ENCODE data around the gene ZBTB20.

DNA sequence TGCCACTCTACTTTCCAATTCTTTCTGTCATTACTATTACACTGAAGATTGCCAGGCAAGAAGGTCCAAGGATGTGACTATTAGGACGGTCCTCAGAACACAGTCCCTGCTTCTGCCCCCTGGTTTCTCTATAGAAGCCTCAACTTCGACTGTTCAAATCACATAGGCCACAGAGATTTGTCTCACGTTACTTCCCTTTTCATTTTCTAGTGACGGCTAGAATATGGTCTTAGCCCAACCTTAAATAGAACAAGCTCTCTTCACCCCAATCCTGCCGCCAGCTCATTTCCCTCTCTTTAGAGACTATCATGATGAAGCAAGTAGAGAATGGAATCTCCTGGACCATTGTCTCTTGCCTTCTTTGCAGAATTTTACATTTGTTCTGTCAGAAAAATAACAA is 768.3 kb downstream of the ZBTB20 start:
- TF ChIP-seq CTCF (IDR thresholded peaks at IDR 0.05) (no peak), EZH2 (IDR thresholded peaks at IDR 0.05; ENCODE audit: borderline replicate concordance, insufficient read depth, low read depth, low read length, poor library complexity, severe bottlenecking) (no peak)

Data from B cell (primary cell).